ENCODE data around the gene IGSF8.
"Not testable (repeated sequence)": the region's sequence is repeated elsewhere in the genome, so short reads cannot be mapped to it uniquely, and the experiment has no call there.

Gene IGSF8

GRCh38 chr1:160097911-160098851 lies at the start of gene IGSF8:
Gene IGSF8 (minus strand): TSS chr1:160098619. CDS start chr1:160098472, 147 bp downstream.
- peak; percentile 89 for DNase-seq

- DNase-seq = no peak
Measured at GRCh38 chr1:160148121-160148520, 49.7 kb upstream of the IGSF8 start.

- DNase-seq = no peak
Measured at GRCh38 chr1:160146107-160146506, 47.7 kb upstream of the IGSF8 start.

DNA sequence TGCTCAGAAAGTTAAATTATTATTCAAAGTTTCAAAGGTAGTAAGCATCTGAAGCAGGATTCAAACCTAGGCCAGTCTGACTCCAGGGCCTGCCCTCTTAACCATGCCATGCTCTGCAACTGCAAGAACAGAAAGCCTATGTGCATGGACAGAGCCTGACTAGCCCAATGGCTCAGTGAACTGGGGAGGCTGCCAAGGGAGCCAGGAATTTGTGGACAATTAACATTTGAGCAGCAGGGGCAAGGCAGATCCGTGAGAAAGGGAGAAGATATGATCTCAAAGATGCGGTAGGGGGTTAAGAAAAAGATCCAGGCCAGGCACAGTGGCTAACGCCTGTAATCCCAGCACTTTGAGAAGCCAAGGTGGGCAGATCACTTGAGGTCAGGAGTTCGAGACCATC lies 46.5 kb upstream of the IGSF8 start:
- DNase-seq = no peak

DNA sequence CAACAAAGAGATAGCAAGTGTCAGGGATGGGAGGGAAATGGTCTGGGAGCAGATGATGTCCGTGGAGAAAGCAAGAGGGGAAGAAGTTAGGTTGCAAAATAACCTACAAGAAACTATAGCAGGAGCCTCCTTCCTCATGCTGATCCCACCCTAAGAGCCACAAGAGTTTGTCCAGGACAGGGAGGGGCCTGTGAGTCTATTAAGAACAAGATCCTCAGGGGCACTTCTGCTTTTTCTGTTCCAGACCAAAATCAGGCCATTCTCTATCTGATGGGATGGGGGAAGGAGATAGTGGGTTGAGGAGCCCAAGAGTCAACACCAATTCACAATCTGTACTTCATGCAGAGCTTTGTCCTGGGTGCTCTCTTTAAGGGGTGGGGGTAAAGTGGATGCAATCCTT lies 45.3 kb upstream of the IGSF8 start:
- no peak for DNase-seq

GRCh38 chr1:160139840-160140239 lies 41.4 kb upstream of the IGSF8 start:
- DNase-seq = no peak

DNA sequence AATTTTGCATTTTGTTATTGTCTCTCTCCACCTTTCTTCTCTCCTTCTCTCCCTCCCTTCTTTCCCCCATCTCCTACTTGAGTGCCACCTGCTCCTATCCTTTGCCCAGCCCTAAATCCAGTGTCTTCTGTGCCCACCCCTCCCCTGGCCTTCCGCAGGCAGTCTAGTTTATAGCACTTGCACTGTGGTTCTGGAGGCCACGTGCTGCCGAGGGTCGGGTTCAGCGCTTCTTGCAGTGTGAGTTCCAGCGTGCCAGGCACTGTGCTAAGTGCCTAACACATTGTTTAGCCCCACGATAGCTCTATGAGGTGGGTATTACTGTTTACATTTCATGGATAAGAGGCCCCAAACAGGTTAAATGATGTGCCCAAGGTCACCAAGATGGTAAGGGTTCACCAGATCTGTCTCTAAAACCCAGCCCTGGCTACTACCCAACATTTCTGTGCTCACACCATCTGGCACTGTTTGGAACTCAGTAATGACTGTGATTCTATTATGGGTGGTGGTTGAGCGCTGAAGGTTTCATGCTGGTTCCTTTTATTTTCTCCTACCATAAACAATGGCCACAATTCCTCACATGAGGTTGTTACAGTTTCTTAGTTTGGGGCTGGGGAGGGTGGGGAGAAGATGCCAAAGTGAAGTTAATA lies 38.9 kb upstream of the IGSF8 start:
- no peak for DNase-seq

- no peak for DNase-seq
Measured at GRCh38 chr1:160136926-160137200, 38.4 kb upstream of the IGSF8 start.

DNA sequence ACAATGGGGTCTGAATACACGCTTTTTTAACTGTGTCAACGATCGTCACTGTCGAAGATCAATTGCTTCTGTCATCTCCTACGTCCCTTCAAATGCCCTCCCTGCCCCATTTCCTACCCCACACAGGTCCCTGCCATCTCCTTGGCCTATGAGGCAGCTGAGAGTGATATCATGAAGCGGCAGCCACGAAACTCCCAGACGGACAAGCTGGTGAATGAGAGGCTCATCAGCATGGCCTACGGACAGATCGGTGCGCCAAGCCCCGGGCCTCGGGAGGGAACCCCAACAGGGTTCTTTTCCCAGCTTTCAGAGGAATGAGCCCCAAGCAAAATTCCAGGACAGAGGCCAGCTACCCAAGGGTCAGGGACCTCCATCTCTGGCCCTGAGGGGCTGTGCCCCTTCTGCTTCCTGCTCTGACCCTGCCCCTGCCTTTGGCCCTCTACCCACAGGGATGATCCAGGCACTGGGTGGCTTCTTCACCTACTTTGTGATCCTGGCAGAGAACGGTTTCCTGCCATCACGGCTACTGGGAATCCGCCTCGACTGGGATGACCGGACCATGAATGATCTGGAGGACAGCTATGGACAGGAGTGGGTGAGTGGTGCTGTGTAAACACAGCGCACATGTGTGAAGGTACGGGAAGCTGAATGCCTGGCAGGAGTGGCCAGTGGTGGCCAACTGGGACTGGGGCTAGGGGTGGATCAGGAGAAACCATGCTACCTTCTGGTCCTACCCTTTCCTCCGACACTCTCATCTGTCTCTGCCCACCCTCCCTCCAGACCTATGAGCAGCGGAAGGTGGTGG lies 37.9 kb upstream of the IGSF8 start:
- no peak for DNase-seq

DNA sequence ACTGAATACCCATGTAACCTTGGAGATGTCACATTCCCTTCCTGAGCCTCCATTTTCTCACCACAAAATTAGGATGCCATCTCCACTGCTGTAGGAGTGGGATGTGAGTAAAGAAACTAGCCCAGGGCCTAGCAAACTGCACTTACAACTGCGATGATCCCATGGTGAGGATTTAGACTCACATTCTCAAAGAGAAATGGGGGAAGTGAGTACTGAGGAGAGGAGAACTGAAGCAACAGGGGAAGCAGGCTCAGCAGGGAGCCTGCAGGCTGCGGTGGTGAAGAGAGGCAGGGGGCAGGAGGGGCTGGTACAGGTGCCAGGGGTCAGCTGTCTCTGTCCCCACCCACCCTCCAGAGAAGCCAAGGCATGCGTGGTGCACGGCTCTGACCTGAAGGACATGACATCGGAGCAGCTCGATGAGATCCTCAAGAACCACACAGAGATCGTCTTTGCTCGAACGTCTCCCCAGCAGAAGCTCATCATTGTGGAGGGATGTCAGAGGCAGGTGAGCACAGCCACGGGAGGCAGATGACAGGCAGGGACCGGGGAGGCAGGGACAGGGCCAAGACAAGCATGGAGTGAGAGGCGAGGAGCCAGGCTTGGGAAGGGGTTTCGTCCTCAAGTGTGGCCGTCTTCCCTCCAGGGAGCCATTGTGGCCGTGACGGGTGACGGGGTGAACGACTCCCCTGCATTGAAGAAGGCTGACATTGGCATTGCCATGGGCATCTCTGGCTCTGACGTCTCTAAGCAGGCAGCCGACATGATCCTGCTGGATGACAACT lies 36.6 kb upstream of the IGSF8 start:
- no peak for DNase-seq

DNA sequence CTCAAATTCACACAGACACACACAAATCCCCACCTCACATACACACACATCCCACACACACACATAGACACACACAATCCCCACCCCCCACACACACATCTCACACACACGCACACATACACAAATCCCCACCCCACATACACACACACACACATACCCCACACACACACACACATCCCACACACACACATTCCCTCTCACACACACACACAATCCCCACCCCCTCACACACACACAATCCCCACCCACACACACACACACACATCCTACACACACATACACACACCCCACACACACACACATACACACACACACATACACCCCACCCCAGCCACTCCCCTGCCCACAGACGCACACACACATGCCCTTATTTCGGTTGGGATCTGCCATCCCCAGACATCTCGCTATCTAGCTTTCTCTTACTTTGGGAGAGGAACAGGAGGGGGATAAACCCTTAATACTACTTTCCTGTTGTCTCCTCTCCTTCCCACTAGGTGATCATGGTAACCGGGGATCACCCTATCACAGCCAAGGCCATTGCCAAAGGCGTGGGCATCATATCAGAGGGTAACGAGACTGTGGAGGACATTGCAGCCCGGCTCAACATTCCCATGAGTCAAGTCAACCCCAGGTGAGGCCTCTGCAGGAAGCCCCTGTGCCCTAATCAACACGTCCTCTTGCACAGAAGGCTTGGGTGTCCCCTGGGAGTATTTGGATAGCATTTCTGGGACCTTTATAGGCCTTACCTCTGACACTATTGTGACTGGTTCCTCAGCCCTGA lies 35.8 kb upstream of the IGSF8 start:
- no peak for DNase-seq

GRCh38 chr1:160131803-160132565 lies 33.6 kb upstream of the IGSF8 start:
- no peak for DNase-seq

- no peak for DNase-seq
Measured at GRCh38 chr1:160130939-160131338, 32.5 kb upstream of the IGSF8 start.

DNA sequence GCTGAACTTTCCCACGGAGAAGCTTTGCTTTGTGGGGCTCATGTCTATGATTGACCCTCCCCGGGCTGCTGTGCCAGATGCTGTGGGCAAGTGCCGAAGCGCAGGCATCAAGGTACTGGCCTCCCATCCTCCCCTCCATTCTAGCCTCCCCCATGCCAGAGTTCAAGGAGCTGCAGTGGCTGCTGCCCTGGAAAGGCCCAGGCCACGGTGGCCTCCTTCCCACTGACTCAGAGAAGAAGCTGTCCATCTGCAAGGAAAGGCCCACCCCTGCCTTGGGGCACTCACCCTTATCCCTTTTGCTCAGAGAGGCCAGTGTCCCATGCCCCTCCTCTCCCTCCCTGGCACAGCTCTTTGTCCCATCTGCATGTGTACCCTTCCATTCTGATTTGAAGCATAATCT lies 32.1 kb upstream of the IGSF8 start:
- DNase-seq = no peak

- DNase-seq = no peak
Measured at GRCh38 chr1:160129966-160130365, 31.5 kb upstream of the IGSF8 start.

- DNase-seq = no peak
Measured at GRCh38 chr1:160129558-160129957, 31.1 kb upstream of the IGSF8 start.

DNA sequence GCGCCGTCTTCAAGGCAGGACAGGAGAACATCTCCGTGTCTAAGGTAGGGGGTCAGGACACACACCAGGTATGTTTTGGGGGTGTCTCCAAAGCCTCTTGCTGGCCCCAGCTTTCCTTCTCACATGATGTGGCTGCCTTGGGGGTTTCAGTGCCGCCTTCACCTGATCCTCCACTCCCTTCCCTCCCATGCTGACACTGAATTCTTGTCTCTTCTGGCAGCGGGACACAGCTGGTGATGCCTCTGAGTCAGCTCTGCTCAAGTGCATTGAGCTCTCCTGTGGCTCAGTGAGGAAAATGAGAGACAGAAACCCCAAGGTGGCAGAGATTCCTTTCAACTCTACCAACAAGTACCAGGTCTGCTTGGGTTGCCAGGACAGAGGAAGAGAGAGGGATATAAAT lies 30.6 kb upstream of the IGSF8 start:
- DNase-seq = no peak

DNA sequence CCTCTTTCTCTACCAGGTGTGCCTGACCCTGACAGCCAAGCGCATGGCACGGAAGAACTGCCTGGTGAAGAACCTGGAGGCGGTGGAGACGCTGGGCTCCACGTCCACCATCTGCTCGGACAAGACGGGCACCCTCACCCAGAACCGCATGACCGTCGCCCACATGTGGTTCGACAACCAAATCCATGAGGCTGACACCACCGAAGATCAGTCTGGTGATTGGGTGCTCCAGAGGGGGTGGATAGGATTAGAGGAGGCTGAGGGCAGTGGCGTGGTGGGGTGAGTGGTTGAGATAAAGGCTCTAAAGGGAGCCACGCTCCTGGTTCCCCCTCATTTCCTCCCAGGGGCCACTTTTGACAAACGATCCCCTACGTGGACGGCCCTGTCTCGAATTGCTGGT lies 30.2 kb upstream of the IGSF8 start:
- DNase-seq = no peak

GRCh38 chr1:160127865-160128523 lies 29.6 kb upstream of the IGSF8 start:
- no peak for DNase-seq

DNA sequence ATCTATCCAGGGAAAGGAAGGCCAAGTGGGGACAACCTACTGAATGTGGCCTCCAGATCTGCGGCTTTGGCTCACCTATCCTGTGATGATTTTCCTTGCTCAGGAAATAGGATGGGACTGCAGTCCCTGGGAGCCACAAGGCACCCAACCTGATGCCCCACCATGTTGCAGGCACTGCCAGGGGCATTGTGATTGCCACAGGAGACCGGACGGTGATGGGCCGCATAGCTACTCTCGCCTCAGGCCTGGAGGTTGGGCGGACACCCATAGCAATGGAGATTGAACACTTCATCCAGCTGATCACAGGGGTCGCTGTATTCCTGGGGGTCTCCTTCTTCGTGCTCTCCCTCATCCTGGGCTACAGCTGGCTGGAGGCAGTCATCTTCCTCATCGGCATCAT lies 29.0 kb upstream of the IGSF8 start:
- DNase-seq = no peak

- DNase-seq = not testable (repeated sequence)
Measured at GRCh38 chr1:160126342-160126741, 27.9 kb upstream of the IGSF8 start.
